Measurements from ENCODE around the gene RAI14.

DNA sequence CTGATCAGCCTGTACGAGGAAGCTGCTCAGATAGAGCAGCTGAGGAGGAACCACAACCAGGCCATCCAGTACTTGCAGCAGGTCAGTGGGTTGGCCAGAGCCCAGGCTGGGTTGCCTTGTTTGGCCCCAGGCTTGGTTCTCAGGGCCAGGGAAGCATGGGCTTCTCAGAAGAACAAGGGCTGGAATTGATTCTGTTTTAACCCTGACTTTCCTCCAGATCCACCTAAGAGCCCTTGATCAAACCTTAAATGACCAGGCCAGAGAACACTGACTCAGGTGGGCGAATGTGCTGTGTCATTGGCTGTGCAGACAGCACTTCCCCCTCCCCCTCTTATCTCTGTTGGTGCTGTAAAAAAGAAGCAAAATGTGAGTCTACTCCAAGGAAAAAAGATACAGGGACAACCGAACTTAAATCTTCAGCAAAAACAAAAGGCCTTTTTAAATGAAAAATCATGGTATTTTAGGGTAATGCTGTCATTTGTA lies 210.9 kb downstream of the RAI14 start:
- no peak for TF ChIP-seq CTCF (IDR thresholded peaks at IDR 0.05)
- TF ChIP-seq POLR2A (IDR thresholded peaks at IDR 0.05): no peak

Data from heart left ventricle (tissue), 13 donors.